ENCODE results near the gene AGPAT2. TPM values are rescaled to one million over a fixed set of nuclear protein-coding genes. Genes with fewer than 3 reads are reported as not detected.

Gene AGPAT2
- total RNA-seq, 1 experiment from 2014 or later: 55.7 TPM

DNA sequence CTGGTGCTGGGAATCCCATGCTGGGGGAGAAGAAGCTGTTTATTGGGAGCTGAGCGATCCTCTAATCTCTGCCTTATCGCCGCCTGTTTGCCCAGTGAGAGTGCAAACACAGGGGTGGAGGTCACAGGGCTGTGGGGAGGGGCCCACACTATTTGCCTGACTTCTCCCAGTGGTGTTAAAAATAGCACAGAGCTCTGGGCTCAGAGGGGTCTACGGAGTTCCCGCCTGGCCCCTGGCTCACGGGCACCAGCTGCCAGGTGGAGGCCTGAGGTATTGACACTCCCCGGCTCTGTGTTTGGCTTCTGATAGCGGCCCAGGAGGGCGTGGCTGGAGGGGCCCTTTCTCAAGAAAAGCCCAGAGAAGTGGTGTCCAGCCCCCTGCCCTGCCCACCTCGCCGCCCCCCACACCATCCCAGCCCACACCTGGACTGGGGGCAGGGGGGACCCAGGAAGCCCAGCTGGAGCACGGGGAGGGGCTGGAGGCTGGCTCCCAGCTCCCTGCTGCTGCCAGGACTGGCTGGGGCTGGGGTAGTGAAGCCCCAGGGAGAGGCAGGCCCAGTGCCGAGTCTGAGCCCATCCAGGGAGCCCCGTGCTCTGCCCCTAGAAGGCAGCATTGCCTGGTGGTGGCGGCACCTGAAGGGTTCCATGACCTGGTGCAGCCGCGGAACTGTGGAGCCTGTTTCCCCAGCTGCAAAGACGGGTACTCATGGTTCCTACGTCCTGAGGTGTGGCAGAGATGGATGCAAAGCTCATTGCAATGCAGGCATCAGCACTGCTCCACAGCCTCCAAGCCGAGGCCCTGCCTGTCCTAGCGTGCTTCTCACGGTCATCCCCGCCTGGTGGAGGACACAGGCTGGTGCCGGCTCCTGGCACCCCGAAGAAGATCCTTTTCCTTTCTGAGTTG, 60.3 kb downstream of the AGPAT2 start:
- peak; percentile 18 for DNase-seq (ENCODE audit: low read depth)

DNA sequence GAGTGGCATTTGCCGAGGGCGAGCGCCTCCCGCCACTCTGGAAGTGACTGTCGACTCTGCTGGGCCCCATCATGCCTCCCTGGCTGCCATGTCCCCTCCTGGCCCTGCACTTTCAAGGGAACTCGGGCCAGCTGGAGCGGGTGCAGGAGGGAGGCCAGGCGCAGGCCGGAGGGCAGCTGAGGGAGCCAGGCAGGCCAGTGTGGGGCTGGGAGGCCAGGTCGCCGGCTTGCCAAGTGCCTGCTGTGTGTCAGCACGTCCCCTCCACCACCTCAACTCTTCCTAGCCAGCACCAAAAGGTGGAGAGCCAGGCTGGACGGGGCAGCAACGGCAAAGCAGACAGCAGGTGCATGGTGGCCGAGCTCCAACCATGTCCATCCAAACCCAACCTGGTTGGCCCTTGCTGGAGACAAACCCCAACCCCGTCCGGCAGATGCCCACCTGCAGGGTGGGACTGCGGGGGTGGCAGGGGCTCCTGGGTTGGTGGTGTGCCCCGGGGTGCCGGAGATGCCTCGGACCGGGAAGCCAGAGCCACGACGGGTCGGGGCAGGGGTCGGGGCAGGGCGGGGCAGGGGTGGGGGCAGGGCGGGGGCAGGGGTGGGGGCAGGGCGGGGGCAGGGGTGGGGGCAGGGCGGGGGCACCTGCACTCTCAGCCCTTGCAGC, 61.1 kb downstream of the AGPAT2 start:
- DNase-seq (ENCODE audit: low read depth): no peak

DNA sequence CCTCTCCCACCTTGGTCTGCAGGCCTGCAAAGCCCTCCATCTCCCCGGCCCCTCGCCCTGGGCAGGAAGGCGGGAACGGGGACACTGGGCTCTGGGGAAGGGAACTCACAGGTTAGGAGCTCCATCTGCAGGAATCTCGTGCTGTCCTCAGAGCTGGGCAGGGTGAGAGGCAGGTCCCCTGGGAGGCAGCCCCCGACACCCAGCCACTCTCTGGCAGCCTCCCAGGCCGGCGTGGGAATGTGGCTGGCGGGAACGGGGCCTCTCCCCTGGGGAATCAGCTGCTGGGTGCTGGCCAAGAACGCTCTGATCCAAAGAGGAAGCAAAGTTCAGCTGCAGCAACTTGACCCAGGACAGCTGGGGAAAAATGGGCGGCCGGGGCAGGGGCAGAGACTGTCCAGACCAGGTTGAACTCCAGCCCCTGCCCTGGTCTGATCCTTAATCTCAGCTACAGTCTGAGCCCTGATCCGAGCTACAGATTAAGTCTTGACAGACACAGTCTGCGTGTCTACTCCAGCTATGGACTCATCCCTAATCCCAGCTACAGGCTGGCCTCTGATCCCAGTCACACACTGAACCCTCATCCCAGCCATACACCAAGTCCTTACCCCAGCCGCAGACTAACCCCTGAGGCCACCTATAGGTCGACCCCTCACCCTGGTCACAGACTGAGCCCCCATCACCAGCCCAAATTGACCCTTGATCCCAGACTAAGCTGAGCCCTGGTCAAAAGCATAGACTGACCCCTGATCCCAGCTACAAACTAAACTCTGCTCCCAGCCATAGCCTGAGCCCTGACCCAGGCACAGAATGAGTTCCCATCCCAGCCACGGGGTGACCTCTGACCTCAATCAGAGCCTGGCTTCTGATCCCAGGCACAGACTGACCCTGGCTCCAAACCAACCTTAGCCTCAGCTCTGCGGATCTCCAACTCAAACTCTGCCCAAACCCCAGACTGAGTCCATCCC, 61.9 kb downstream of the AGPAT2 start:
- DNase-seq (ENCODE audit: low read depth): peak; percentile 54

DNA sequence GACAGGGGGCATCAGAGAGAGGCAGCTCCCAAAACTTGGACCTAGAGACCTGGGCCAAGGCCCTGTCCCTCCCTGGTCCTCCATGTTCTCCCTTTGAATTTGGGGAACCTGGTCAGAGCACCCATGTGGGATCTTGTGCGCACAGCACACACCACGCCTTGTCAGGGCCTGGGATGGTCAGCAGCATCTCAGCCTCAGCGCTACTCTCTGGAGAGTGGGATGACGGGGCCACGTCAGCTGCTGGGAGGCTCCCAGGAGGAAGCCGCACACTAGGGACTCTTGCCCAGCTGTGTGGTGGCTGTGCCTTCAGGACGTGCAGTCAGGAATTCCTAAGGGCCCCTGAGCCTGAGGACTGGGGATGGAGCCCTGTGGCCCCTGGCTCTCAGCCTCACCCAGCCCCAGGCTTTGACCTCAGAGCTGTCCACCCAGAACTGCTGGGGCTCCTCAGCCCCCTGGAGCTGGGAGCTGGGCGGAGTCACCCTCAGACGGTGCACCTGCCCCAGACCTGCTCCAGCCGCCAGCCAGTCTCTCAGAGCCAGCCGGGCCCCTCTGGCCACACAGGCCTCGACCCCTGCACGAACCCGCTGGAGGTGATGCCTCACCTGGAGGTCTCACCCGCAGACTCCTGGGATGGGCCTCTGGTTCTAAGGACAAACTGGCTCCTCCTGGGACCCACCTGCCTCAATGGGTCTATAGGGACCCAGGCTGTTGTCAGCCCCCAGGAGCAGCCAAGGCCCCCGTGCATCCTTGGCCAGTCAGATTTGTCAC, 62.9 kb downstream of the AGPAT2 start:
- DNase-seq (ENCODE audit: low read depth): no peak

DNA sequence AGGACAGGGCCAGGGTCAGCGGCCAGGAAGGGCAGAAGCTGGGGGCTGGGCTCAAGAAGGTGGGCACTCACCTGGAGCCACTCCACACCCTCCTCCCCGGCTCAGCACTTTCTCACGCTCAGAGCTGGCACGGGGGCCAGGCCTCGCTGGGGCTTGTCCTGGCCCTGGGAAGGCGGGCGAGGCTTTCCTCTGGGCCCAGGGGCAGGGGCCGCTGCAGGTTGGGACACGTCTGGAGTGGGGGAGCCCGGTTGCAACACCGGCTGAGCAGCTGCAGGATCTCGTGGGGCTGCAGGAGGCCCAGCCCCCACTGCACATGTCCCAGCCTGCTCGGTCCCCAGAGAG, 63.4 kb downstream of the AGPAT2 start:
- DNase-seq (ENCODE audit: low read depth): no peak

Other genes starting within 250 kb of the AGPAT2 start
- 7.6 TPM in 2 replicates for gene INPP5E, start 247.6 kb downstream of the AGPAT2 start, total RNA-seq (2014; rRNA removed; shearing (Covaris generic))
- 20.7 and 42.6 TPM in 2 replicates for gene SEC16A, start 204.4 kb downstream of the AGPAT2 start, total RNA-seq (2014; rRNA removed; shearing (Covaris generic))
- gene NOTCH1, start 141.4 kb downstream of the AGPAT2 start, total RNA-seq (2014; rRNA removed; shearing (Covaris generic)): 6.4 and 12.1 TPM in 2 replicates
- 18.0 and 20.9 TPM in 2 replicates for gene EGFL7, start 24.5 kb downstream of the AGPAT2 start, total RNA-seq (2014; rRNA removed; shearing (Covaris generic))
- gene DIPK1B, start 25.1 kb upstream of the AGPAT2 start, total RNA-seq (2014; rRNA removed; shearing (Covaris generic)): 1.5 and 1.6 TPM in 2 replicates
- not detected in 2 replicates for gene LCN10, start 55.5 kb upstream of the AGPAT2 start, total RNA-seq (2014; rRNA removed; shearing (Covaris generic))
- gene LCN6, start 61.1 kb upstream of the AGPAT2 start, total RNA-seq (2014; rRNA removed; shearing (Covaris generic)): not detected in 2 replicates
- gene LCN8, start 70.8 kb upstream of the AGPAT2 start, total RNA-seq (2014; rRNA removed; shearing (Covaris generic)): not detected in 2 replicates
- gene LCN15, start 77.1 kb upstream of the AGPAT2 start, total RNA-seq (2014; rRNA removed; shearing (Covaris generic)): not detected in 2 replicates
- gene TMEM141, start 103.9 kb upstream of the AGPAT2 start, total RNA-seq (2014; rRNA removed; shearing (Covaris generic)): 63.0 and 84.8 TPM in 2 replicates
- not detected in 2 replicates for gene CCDC183, start 108.9 kb upstream of the AGPAT2 start, total RNA-seq (2014; rRNA removed; shearing (Covaris generic))
- gene RABL6, start 120.5 kb upstream of the AGPAT2 start, total RNA-seq (2014; rRNA removed; shearing (Covaris generic)): 55.9 and 75.4 TPM in 2 replicates
- gene AJM1, start 155.0 kb upstream of the AGPAT2 start, total RNA-seq (2014; rRNA removed; shearing (Covaris generic)): 0.15 and 1.1 TPM in 2 replicates
- gene PHPT1, start 162.0 kb upstream of the AGPAT2 start, total RNA-seq (2014; rRNA removed; shearing (Covaris generic)): 81.2 and 95.3 TPM in 2 replicates
- 0.44 TPM in 1 of 2 replicates, not detected in the other for gene MAMDC4, start 164.9 kb upstream of the AGPAT2 start, total RNA-seq (2014; rRNA removed; shearing (Covaris generic))
- 567 and 587 TPM in 2 replicates for gene EDF1, start 178.9 kb upstream of the AGPAT2 start, total RNA-seq (2014; rRNA removed; shearing (Covaris generic))
- gene TRAF2, start 199.1 kb upstream of the AGPAT2 start, total RNA-seq (2014; rRNA removed; shearing (Covaris generic)): 13.6 and 26.8 TPM in 2 replicates